ENCODE results near the gene THOC5. TPM values are rescaled to one million over a fixed set of nuclear protein-coding genes. Genes with fewer than 3 reads are reported as not detected.
"Not testable (repeated sequence)": the region's sequence is repeated elsewhere in the genome, so short reads cannot be mapped to it uniquely, and the experiment has no call there.

THOC5 gene
- polyA plus RNA-seq, 1 of the 3 experiments (the other 2 are of a cell fraction): 95.9 TPM

GRCh38 chr22:29550005-29550404 is 3.6 kb downstream of the THOC5 start:
- Histone ChIP-seq H3K9me3 (no peaks in the 10 kb centered on the region), H3K27ac (ENCODE audit: low read depth in 2 of 2, low read length in 1 of 2) (no peak overlapping the region), H2AFZ (ENCODE audit: low read depth) (no peak overlapping the region), H3K9me2 (no peaks in the 10 kb centered on the region), H3K79me2 (ENCODE audit: insufficient read depth) (peaks cover 51% of the 10 kb centered on the region), H3K27me3 (ENCODE audit: insufficient read depth) (no peaks in the 10 kb centered on the region), H3K4me3 (ENCODE audit: low read depth in 2 of 2, low read length in 1 of 2) (no peak overlapping the region), H3K4me1 (ENCODE audit: control insufficient read depth in 1 of 2, insufficient read depth in 2 of 2, low read depth in 1 of 2, low read length in 1 of 2) (peaks cover 6 to 12% of the 10 kb centered on the region in 2 experiments; a peak in 3 of 4 replicates), H3K9ac (no peak overlapping the region), H3F3A (replicated peaks; ENCODE audit: insufficient read depth) (peaks cover 11% of the 10 kb centered on the region), H3K36me3 (replicated peaks in 1 of 2; ENCODE audit: control insufficient read depth in 1 of 2, insufficient read depth in 2 of 2, low read length in 1 of 2) (peaks cover 33 to 35% of the 10 kb centered on the region in 2 experiments), H3K4me2 (no peak overlapping the region), H4K20me1 (ENCODE audit: insufficient read depth) (no peaks in the 10 kb centered on the region)
- CTCF ChIA-PET: interaction anchor here (0.9 kb wide), 1 partner anchor 26 kb away, joined by 3 read pairs; no protein-coding TSS in a partner anchor
- DNase-seq: no peak
- WGBS (ENCODE audit: low lambda C conversion rate): 99% methylated on average over 4 of the region's 4 CpGs
- POLR2A ChIA-PET: no interaction called here
- TF ChIP-seq PBX3 (IDR thresholded peaks at IDR 0.05) (no peak), FOXJ3 (CRISPR knock-in tag; IDR thresholded peaks at IDR 0.05) (no peak), POLR2AphosphoS5 (IDR thresholded peaks at IDR 0.05; ENCODE audit: low read depth, low read length) (no peak), RCOR1 (IDR thresholded peaks at IDR 0.05; ENCODE audit: low read length) (no peak), SIN3A (IDR thresholded peaks at IDR 0.05; ENCODE audit: borderline replicate concordance, low read depth, low read length) (no peak), ELF1 (IDR thresholded peaks at IDR 0.05) (no peak), EZH2phosphoT487 (IDR thresholded peaks at IDR 0.05; ENCODE audit: borderline replicate concordance, low read depth) (no peak), MEF2A (IDR thresholded peaks at IDR 0.05; ENCODE audit: borderline replicate concordance, low read depth) (no peak), USF2 (IDR thresholded peaks at IDR 0.05; ENCODE audit: borderline replicate concordance, low read depth, low read length) (no peak), FOXM1 (IDR thresholded peaks at IDR 0.05; ENCODE audit: low read depth) (no peak), RFX5 (IDR thresholded peaks at IDR 0.05; ENCODE audit: low read length) (no peak), GATA2 (CRISPR knock-in tag; IDR thresholded peaks at IDR 0.05) (no peak), TAF1 (IDR thresholded peaks at IDR 0.05; ENCODE audit: borderline replicate concordance, low read depth, low read length) (no peak), SMC3 (IDR thresholded peaks at IDR 0.05; ENCODE audit: low read depth, low read length) (no peak)
- TF ChIP-seq, protein P1, sequence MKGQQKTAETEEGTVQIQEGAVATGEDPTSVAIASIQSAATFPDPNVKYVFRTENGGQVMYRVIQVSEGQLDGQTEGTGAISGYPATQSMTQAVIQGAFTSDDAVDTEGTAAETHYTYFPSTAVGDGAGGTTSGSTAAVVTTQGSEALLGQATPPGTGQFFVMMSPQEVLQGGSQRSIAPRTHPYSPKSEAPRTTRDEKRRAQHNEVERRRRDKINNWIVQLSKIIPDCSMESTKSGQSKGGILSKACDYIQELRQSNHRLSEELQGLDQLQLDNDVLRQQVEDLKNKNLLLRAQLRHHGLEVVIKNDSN (IDR thresholded peaks at IDR 0.05; ENCODE audit: borderline replicate concordance, low read depth): no peak
- TF ChIP-seq, protein P2, sequence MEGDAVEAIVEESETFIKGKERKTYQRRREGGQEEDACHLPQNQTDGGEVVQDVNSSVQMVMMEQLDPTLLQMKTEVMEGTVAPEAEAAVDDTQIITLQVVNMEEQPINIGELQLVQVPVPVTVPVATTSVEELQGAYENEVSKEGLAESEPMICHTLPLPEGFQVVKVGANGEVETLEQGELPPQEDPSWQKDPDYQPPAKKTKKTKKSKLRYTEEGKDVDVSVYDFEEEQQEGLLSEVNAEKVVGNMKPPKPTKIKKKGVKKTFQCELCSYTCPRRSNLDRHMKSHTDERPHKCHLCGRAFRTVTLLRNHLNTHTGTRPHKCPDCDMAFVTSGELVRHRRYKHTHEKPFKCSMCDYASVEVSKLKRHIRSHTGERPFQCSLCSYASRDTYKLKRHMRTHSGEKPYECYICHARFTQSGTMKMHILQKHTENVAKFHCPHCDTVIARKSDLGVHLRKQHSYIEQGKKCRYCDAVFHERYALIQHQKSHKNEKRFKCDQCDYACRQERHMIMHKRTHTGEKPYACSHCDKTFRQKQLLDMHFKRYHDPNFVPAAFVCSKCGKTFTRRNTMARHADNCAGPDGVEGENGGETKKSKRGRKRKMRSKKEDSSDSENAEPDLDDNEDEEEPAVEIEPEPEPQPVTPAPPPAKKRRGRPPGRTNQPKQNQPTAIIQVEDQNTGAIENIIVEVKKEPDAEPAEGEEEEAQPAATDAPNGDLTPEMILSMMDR (IDR thresholded peaks at IDR 0.05): no peak

DNA sequence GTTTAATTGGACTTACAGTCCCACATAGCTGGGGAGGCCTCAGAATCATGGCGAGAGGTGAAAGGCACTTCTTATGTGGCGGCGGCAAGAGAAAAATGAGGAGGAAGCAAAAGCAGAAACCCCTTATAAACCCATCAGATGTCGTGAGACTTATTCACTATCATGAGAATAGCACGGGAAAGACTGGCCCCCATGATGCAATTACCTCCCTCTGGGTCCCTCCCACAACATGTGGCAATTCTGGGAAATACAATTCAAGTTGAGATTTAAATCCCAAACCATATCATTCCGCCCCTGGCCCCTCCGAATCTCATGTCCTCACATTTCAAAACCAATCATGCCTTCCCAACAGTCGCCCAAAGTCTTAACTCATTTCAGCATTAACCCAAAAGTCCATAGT is 8.5 kb downstream of the THOC5 start:
- 87% methylated on average over 8 of the region's 8 CpGs for WGBS (ENCODE audit: low lambda C conversion rate)
- peaks cover 61 to 64% of the 10 kb centered on the region in 2 experiments for H3K36me3 ChIP-seq (replicated peaks in 1 of 2; ENCODE audit: control insufficient read depth in 1 of 2, insufficient read depth in 2 of 2, low read length in 1 of 2)
- H4K20me1 ChIP-seq (ENCODE audit: insufficient read depth); DNase-seq; POLR2A ChIA-PET; H2AFZ ChIP-seq (ENCODE audit: low read depth); H3K27me3 ChIP-seq (ENCODE audit: insufficient read depth); H3K27ac ChIP-seq (ENCODE audit: low read depth in 2 of 2, low read length in 1 of 2); H3K9me3 ChIP-seq; H3F3A ChIP-seq (replicated peaks; ENCODE audit: insufficient read depth); H3K4me3 ChIP-seq (ENCODE audit: low read depth in 2 of 2, low read length in 1 of 2); H3K4me1 ChIP-seq (ENCODE audit: control insufficient read depth in 1 of 2, insufficient read depth in 2 of 2, low read depth in 1 of 2, low read length in 1 of 2); H3K4me2 ChIP-seq; H3K9ac ChIP-seq; H3K9me2 ChIP-seq: not testable (repeated sequence)
- CTCF ChIA-PET: interaction anchor here (1.4 kb wide), 1 partner anchor 10 kb away, joined by 3 read pairs; no protein-coding TSS in a partner anchor
- H3K79me2 ChIP-seq (ENCODE audit: insufficient read depth): peaks cover 17% of the 10 kb centered on the region
